OCI-LY1 (cell line): ENCODE data around the gene ATXN1.

Experiments used
- CTCF ChIP-seq: fragments of 200-600 bp; sonication (generic), shearing (Covaris generic); IDR thresholded peaks from 2 replicates; pipeline ENCODE4 v1.5.1; 2017; ENCODE audit warnings: mild to moderate bottlenecking, antibody characterized with exemption, low read length, moderate library complexity, mixed read lengths
- EZH2 ChIP-seq: fragments of 200-600 bp; sonication (generic), shearing (Covaris generic); IDR thresholded peaks from 2 replicates; pipeline ENCODE4 v1.8.0; 2017; ENCODE audit warnings: borderline replicate concordance, mixed run types, mild to moderate bottlenecking, antibody characterized with exemption, low read length, moderate library complexity, mixed read lengths

- TF ChIP-seq CTCF (no peak), EZH2 (no peak)
Measured at GRCh38 chr6:16440636-16441212, 320.5 kb downstream of the ATXN1 start.
